GM12872 (cell line): Measurements from ENCODE around the gene EVL.

ENCODE experiments used
- CTCF ChIP-seq: IDR thresholded peaks from 3 replicates; pipeline ENCODE4 v1.5.1; 2011; ENCODE audit warnings: low read depth, mild to moderate bottlenecking, low read length, moderate library complexity; ENCODE audit not compliant: insufficient read depth

EVL gene

GRCh38 chr14:100065111-100065871 is at the start of gene EVL:
Gene EVL, plus strand, starts transcription at chr14:100065422. Its CDS starts 79 bp downstream, at chr14:100065501.
- TF ChIP-seq CTCF: no peak

- TF ChIP-seq CTCF: no peak
These were observed 47.7 kb upstream of the EVL start for GRCh38 chr14:100017553-100017952.

GRCh38 chr14:100018054-100018453 is 47.2 kb upstream of the EVL start:
- TF ChIP-seq CTCF: no peak

- no peak for TF ChIP-seq CTCF
These were observed 46.7 kb upstream of the EVL start for GRCh38 chr14:100018482-100018881.

- TF ChIP-seq CTCF: no peak
These were observed 46.0 kb upstream of the EVL start for GRCh38 chr14:100019156-100019744.

GRCh38 chr14:100020629-100021028 is 44.6 kb upstream of the EVL start:
- no peak for TF ChIP-seq CTCF

- TF ChIP-seq CTCF: no peak
These were observed 42.3 kb upstream of the EVL start for GRCh38 chr14:100022772-100023451.
